SIG-M5 treated with dmso at 0.1 percent for 504 hours (cell line): ENCODE measurements around the gene KNTC1.
"Not testable (repeated sequence)": the region's sequence is repeated elsewhere in the genome, so short reads cannot be mapped to it uniquely, and the experiment has no call there.

Source experiments
- DNase-seq: peaks from one replicate; lab custom pipeline; 2025; ENCODE audit not compliant: unreplicated experiment; lab: John Stamatoyannopoulos, UW

Gene KNTC1, protein sequence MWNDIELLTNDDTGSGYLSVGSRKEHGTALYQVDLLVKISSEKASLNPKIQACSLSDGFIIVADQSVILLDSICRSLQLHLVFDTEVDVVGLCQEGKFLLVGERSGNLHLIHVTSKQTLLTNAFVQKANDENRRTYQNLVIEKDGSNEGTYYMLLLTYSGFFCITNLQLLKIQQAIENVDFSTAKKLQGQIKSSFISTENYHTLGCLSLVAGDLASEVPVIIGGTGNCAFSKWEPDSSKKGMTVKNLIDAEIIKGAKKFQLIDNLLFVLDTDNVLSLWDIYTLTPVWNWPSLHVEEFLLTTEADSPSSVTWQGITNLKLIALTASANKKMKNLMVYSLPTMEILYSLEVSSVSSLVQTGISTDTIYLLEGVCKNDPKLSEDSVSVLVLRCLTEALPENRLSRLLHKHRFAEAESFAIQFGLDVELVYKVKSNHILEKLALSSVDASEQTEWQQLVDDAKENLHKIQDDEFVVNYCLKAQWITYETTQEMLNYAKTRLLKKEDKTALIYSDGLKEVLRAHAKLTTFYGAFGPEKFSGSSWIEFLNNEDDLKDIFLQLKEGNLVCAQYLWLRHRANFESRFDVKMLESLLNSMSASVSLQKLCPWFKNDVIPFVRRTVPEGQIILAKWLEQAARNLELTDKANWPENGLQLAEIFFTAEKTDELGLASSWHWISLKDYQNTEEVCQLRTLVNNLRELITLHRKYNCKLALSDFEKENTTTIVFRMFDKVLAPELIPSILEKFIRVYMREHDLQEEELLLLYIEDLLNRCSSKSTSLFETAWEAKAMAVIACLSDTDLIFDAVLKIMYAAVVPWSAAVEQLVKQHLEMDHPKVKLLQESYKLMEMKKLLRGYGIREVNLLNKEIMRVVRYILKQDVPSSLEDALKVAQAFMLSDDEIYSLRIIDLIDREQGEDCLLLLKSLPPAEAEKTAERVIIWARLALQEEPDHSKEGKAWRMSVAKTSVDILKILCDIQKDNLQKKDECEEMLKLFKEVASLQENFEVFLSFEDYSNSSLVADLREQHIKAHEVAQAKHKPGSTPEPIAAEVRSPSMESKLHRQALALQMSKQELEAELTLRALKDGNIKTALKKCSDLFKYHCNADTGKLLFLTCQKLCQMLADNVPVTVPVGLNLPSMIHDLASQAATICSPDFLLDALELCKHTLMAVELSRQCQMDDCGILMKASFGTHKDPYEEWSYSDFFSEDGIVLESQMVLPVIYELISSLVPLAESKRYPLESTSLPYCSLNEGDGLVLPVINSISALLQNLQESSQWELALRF (N-terminal part only)

DNA sequence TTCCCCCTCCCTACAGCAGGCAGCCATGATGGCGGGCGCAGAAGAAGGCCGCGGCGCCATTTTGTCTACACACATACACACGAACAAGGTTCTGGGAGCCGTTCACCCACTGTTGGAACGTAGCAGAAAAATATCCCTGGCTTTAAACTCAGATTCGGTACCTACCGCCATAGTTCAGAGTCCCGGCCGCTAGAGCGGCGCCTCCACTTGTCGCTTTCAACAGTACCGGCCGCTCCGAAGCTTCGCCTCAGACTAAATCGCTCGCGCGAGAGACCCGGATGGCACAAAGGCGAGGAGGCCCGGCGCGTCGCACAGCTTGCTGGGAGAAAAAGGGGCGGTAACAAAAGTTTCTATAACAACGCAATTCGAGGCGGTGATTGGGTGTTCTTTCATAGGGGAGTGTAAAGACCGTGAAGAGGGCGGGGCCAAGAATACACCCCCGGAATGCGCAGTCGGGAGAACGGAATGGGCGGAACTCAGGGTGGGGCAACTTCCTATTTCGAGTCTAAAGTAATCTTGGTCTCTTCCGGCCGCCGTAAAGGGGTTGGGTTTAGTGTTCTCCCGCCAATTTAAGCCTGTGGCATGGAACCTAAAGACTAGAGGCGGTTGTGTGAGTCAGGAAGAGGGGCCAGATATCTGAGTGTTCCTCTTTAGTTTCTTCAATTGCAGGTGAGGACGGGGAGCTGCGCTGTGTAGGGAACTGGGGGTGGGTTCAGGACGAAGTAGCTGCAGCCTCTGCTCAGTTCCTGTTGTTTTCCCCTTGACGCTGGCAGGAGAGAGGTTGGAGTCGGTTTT lies at the start of gene KNTC1, which contains the start of gene RSRC2:
TSS of gene KNTC1 (plus strand) at position 567 of the 795 bp plus-strand sequence. CDS start 2,815 bp downstream, outside the sequence.
TSS of gene RSRC2 (minus strand) at position 254 of the 795 bp plus-strand sequence. CDS start at position 171, 83 bp downstream.
- DNase-seq = peak; percentile 100

GRCh38 chr12:122480753-122481152 lies 46.3 kb upstream of the KNTC1 start:
- no peak for DNase-seq

DNA sequence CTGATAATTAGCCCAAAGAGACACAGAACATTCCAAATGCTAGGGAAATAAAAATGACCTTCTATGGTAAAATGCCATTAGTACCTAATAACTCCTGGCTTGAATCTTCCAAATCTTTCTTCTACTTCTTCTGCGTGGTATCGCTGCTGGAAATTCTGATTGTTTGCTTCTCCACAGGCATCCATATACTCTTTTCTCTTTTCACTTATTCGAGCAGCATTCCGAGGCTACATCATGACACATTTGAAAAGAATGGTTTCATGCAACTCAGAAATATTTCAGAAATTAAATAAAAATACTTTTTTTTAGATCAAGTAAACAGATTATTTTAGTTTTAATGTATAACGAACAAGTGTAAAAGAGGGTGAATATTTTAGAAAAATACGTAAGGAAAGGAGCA lies 45.2 kb upstream of the KNTC1 start:
- DNase-seq = no peak

DNA sequence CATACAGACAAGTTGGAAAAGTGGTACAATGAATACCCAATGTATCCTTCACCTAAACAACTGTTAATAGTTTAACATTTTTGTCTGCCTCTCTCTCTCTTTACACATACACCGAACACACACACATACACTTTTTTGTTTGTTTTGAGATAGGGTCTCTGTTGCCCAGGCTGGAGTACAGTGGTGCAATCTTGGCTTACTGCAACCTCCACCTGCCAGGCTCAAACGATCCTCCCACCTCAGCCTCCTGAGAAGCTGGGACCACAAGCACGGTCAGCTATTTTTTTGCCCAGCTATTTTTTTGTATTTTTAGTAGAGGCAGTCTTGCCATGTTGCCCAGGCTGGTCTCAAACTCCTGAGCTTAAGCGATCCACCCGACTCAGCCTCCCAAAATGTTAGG lies 43.1 kb upstream of the KNTC1 start:
- no peak for DNase-seq

DNA sequence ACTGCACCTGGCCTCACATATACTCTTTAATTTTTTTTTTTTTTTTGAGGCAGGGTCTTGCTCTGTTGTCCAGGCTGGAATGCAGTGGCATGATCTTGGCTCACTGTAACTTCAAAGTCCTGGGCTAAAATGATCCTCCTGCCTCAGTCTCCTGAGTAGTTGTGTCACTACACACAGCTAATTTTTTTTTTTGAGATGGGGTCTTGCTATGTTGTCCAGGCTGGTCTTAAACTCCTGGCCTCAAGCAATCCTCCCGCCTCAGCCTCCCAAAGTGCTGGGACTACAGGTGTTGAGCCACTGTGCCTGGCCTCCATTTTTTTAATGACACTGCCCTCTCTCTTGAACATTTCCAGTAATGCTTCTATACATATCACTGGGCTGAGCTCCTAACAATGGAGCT lies 42.7 kb upstream of the KNTC1 start:
- not testable (repeated sequence) for DNase-seq

- DNase-seq = peak; percentile 12
Measured at GRCh38 chr12:122486360-122486759, 40.7 kb upstream of the KNTC1 start.

GRCh38 chr12:122486805-122487426 lies 40.1 kb upstream of the KNTC1 start:
- no peak for DNase-seq

- DNase-seq = not testable (repeated sequence)
Measured at GRCh38 chr12:122487807-122488206, 39.2 kb upstream of the KNTC1 start.

DNA sequence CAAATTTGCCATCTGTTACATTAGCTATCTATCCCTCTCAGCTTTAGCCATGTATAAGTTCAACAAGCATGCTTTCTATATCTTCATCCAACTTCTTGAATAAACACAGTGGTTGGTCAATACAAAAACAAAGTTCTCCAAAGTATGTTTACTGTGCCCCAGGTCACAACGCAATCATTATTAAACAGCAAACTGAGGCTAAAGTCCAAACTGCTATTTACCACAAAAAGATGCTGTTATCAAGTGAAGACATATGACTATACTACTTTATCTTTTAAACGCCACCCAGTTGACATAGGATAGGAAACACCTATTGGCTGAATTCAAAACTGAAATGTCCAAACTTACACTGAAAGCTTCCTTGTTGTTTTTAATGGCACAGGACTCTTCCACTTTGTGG lies 38.0 kb upstream of the KNTC1 start:
- no peak for DNase-seq

- no peak for DNase-seq
Measured at GRCh38 chr12:122491991-122492390, 35.1 kb upstream of the KNTC1 start.

- not testable (repeated sequence) for DNase-seq
Measured at GRCh38 chr12:122493222-122493621, 33.8 kb upstream of the KNTC1 start.

DNA sequence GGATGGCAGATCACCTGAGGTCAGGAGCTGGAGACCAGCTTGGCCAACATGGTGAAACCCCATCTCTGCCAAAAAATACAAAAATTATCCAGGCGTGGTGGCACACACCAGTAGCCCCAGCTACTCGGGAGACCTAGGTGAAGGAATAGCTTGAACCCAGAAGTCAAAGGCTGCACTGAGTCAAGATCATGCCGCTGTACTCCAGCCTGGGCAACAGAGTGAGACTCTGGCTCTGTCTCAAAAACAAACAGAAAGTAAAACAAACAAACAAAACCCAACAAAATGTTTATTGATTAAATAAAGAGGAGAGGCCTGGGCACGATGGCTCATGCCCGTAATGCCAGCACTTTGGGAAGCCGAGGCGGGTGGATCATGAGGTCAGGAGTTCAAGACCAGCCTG lies 31.8 kb upstream of the KNTC1 start:
- DNase-seq = no peak

GRCh38 chr12:122499991-122500684 lies 26.9 kb upstream of the KNTC1 start:
- peak; percentile 68 for DNase-seq

DNA sequence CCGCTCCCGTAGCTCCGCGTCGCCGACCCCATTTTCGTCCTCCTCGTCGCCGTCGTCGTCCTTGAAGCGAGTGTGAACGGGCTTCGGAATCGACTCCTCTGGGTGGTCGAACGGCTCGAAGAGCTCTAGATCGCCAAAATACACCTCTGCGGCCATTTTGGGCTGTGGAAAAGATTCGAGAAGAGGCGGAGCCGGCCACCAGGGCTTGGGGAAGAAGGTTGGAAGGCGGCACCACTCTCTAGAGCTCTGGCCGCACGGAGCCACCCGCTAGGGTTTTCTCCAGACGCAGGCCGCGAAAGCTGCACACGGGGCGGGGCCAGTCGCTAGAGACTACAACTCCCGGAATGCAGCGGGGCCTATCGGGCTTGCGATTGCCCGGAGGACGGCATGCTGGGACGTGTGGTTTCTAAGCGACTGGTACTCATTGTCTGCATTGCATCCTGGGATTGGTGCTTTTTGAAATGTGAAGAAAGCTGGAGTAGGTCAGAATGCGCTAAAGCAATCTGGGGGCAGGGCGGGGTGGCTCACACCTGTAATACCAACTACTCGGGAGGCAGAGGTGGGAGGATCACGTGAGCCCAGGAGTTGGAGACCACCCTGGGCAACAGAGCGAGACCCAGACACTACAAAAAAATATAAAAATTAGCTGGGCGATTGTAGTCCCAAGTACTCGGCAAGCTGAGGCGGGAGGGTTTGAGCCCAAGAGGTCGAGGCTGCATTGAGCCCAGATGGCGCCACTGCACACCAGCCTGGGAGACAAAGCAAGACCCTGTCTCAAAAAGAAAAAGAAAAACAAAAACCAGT lies 26.2 kb upstream of the KNTC1 start, which contains the start of gene ZCCHC8:
TSS of gene ZCCHC8 (minus strand) at position 248 of the 804 bp plus-strand sequence. CDS start at position 156, 92 bp downstream.
- DNase-seq = peak; percentile 100

- DNase-seq = peak; percentile 69
Measured at GRCh38 chr12:122501489-122501989, 25.5 kb upstream of the KNTC1 start.

DNA sequence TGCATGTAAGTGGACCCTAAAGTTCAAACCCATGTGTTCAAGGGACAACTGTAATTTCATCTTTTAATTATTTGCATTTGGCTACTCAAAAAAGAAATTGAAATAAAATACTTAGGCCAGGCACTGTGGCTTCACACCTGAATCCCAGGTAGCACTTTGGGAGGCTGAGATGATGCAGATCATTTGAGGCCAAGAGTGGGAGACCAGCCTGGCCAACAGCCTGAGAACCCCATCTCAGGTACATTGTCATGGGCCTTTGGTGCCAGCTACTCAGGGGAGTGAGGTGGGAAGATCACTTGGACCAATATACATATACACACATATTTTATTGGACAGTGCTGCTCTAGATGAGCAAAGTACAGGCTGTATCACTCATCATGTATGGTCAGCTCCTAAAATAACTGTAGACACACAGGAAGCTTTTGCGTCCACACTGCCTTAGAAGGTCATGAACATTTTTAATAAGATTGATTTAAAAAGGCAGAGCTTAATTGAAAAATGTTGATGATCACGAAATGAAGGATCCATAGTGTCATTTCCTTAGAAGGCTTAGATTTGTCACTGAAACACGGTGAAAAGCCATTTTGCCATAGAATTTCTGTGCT lies 23.8 kb upstream of the KNTC1 start:
- no peak for DNase-seq

DNA sequence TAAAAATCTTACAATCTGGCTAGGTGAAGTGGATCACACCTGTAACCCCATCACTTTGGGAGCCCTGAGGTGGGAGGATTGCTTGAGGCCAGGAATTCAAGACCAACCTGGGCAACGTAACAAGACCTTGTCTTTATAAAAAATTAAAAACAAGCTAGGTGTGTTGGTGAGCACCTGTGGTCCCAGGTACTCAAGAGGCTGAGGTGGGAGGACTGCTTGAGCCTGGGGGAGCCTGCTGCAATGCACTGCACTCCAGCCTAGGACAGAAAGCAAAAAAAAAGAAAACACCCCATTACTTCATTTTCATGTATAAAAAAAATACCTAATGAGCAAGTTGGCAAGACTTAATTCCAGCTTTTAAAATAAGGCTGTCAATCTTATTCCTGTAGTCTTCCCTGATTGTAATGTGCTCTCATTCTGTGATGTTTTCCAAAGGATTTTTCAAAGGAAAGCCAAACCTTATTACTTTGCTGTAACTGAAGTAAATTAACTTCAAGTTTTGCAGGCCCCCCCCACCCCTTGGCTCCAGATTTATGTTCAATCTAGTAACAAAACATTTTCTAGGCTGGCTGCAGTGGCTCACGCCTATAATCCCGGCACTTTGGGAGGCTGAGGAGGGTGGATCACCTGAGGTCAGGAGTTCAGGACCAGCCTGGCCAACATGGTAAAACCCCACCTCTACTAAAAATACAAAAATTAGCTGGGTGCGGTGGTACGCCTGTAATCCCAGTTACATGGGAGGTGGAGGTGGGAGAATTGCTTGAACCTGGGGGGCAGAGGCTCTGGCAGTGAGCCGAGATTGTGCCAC lies 23.1 kb upstream of the KNTC1 start:
- no peak for DNase-seq
